ENCODE measurements around the gene NEGR1. TPM values are rescaled to one million over a fixed set of nuclear protein-coding genes. Genes with fewer than 3 reads are reported as not detected.

The NEGR1 gene
- total RNA-seq, 1 experiment from 2014 or later: 2.9 TPM

- TF ChIP-seq ZNF232 (CRISPR knock-in tag; IDR thresholded peaks at IDR 0.05): no peak
- no peak for TF ChIP-seq NFATC4 (CRISPR knock-in tag; IDR thresholded peaks at IDR 0.05)
- TF ChIP-seq CTCF (IDR thresholded peaks at IDR 0.05): no peak
- no peak for TF ChIP-seq SMAD4 (CRISPR knock-in tag; IDR thresholded peaks at IDR 0.05)
These were observed 215.9 kb downstream of the NEGR1 start (continued) for GRCh38 chr1:72066431-72066830.

- no peaks in the 10 kb centered on the region for H3K27me3 Mint-ChIP-seq (ENCODE audit: low read depth)
- POLR2A ChIA-PET: no interaction called here
- ATAC-seq: no peak
- no peak overlapping the region for H3K4me3 Mint-ChIP-seq
- no peak for TF ChIP-seq TEAD1 (CRISPR knock-in tag; IDR thresholded peaks at IDR 0.05)
- no peaks in the 10 kb centered on the region for H3K36me3 Mint-ChIP-seq
- no peak for DNase-seq (ENCODE audit: low spot score)
- H3K4me1 Mint-ChIP-seq: peaks cover 9% of the 10 kb centered on the region
- no peak overlapping the region for H3K27ac Mint-ChIP-seq
- H3K9me3 Mint-ChIP-seq: no peaks in the 10 kb centered on the region
- CTCF ChIA-PET: no interaction called here
These were observed 217.9 kb downstream of the NEGR1 start for GRCh38 chr1:72064196-72065075.

GRCh38 chr1:72063364-72064044, 218.8 kb downstream of the NEGR1 start:
- Mint-ChIP-seq H3K4me3 (no peak overlapping the region), H3K4me1 (peaks cover 9% of the 10 kb centered on the region), H3K27ac (no peak overlapping the region), H3K36me3 (no peaks in the 10 kb centered on the region), H3K9me3 (no peaks in the 10 kb centered on the region), H3K27me3 (ENCODE audit: low read depth) (no peaks in the 10 kb centered on the region)
- DNase-seq (ENCODE audit: low spot score): no peak
- CTCF ChIA-PET: no interaction called here
- ATAC-seq: no peak
- POLR2A ChIA-PET: no interaction called here
- no peak for TF ChIP-seq ZNF671 (CRISPR knock-in tag; IDR thresholded peaks at IDR 0.05)
- no peak for TF ChIP-seq ATF2 (CRISPR knock-in tag; IDR thresholded peaks at IDR 0.05; ENCODE audit: borderline replicate concordance, low read depth)
- TF ChIP-seq MAX (CRISPR knock-in tag; IDR thresholded peaks at IDR 0.05): no peak
- no peak for TF ChIP-seq JAZF1 (CRISPR knock-in tag; IDR thresholded peaks at IDR 0.05)
- no peak for TF ChIP-seq USF1 (CRISPR knock-in tag; IDR thresholded peaks at IDR 0.05)
- no peak for TF ChIP-seq E2F1 (CRISPR knock-in tag; IDR thresholded peaks at IDR 0.05)
- no peak for TF ChIP-seq ZNF121 (CRISPR knock-in tag; IDR thresholded peaks at IDR 0.05)
- no peak for TF ChIP-seq ATF1 (CRISPR knock-in tag; IDR thresholded peaks at IDR 0.05)
- TF ChIP-seq ARID4B (CRISPR knock-in tag; IDR thresholded peaks at IDR 0.05; ENCODE audit: borderline replicate concordance): no peak
- TF ChIP-seq E2F5 (CRISPR knock-in tag; IDR thresholded peaks at IDR 0.05): no peak
- TF ChIP-seq OVOL2 (CRISPR knock-in tag; IDR thresholded peaks at IDR 0.05; ENCODE audit: borderline replicate concordance): no peak
- TF ChIP-seq CDX4 (CRISPR knock-in tag; IDR thresholded peaks at IDR 0.05; ENCODE audit: borderline replicate concordance): no peak
- no peak for TF ChIP-seq ZMAT4 (CRISPR knock-in tag; IDR thresholded peaks at IDR 0.05)
- TF ChIP-seq TP53 (CRISPR knock-in tag; IDR thresholded peaks at IDR 0.05): no peak
